ENCODE measurements around the gene RCOR2.

The RCOR2 gene

DNA sequence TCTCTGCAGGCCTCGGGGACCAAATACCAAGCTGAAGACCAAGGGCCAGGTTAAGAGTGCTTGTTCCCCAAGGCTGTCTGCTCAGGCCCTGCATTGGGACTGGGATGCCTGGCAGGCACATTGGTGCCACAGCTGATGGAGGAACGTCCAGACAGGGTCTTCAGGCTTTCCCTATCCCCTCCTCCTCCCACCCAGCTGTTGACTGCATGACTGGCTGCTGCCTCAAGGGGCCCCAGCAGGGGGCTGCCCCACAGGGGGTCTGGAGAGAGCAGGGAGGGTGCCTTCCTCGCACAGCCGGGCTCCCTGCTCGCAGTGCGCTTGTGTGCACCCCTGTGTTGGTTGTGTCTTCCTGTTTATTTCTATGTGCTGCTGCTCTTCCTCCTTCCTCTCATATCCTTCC, 9.9 kb downstream of the RCOR2 start:
- no peak for DNase-seq

DNA sequence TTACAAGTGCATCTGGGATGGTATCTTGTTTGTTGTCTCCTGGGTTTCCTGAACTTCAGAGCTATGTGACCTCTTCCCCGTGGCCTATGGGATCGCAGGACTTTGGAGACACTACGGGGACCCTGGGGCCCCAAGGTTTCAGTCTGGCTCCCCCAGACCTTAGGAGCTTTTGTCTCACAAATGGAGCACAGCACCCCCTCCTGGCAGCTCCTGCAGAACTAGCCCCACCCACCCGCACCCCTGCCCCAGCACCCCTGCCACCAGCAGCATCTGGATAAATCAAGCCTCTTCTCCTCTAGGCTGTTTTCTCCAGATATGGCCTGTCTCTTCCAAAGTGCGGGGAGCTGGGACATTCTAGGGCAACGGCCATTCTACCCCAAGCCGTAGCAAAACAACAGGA, 10.4 kb downstream of the RCOR2 start:
- DNase-seq: no peak

DNA sequence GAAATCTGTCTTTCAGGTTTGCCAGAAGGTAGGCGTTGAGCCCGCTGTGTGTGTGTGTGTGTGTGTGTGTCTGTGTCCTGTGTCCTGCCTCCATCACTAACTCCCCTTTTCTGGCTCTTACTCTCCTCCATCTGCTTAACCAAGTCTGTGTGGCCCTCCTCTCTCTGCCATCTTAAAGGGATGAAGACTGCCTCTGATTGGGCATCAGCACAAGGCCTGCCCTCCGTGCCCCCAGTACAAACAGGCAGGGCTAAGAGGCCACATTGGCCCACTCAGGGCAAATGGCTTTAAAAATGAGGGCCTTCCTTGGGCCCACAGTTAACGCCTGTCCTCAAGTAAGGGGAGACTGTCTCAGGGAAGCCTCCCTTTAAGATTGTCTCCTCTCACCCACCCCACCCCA, 10.9 kb downstream of the RCOR2 start:
- DNase-seq: no peak

- DNase-seq: no peak
Observed at GRCh38 chr11:63905179-63905578, 11.8 kb downstream of the RCOR2 start.

- DNase-seq: no peak
Observed at GRCh38 chr11:63904743-63905142, 12.2 kb downstream of the RCOR2 start.

DNA sequence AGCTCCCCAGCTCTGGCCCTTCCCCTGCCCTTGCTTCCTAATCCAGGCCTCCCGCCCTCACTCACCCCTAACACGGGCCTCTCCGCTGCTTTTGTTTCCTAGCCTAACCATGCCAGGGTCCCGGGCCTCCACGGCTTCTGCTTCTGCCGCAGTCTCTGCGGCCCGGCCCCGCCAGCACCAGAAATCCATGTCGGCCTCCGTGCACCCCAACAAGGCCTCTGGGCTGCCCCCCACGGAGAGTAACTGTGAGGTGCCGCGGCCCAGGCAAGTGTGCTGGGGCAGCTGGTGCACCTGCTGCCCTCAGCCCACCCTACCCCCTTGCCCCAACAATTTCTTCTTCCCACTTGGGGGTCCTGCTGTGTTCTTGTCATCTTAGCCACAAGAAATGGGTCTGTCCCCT, 13.1 kb downstream of the RCOR2 start:
- no peak for DNase-seq

DNA sequence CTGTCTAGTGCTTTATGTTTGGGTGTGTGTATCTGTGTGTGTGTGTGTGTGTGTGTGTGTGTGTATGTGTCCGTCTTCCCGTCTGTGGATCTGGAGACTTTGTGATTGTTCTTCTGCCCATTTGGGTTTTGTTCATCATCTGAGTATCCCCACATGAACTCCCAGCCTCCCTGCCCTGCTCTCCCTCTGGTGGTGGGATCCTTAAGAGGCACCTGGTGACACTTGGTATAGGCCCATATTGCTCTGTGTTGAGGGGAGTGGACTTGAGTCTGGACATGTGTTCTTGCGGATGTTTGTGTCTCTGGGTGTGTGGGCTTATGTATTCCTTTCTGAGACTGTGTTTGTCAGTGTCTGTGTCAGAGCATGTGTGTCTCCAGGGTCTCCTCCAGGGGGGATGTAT, 15.3 kb downstream of the RCOR2 start:
- DNase-seq: no peak

GRCh38 chr11:63897459-63898146, 19.4 kb downstream of the RCOR2 start:
- no peak for DNase-seq

GRCh38 chr11:63896071-63896470, 20.9 kb downstream of the RCOR2 start:
- no peak for DNase-seq

DNA sequence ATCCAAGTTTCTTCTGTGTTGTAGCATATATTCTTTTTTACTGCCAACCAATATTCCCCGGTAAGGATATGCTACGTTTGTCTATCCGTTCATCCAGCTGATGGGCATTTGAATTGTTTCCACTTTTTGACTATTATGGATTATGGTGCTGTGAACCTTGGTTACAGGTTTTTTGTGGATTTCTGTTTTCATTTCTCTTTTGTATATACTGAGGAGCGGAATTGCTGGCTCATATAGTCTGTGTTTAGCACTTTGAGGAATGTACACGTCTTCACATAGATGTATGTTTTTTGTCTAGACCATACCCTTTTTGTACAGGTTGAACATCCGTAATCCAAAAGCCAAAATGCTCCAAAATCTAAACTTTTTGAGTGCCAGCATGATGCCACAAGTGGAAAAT, 23.6 kb downstream of the RCOR2 start:
- DNase-seq: no peak

- DNase-seq: no peak
Observed at GRCh38 chr11:63892228-63892627, 24.7 kb downstream of the RCOR2 start.

- DNase-seq: no peak
Observed at GRCh38 chr11:63890368-63890767, 26.6 kb downstream of the RCOR2 start.

DNA sequence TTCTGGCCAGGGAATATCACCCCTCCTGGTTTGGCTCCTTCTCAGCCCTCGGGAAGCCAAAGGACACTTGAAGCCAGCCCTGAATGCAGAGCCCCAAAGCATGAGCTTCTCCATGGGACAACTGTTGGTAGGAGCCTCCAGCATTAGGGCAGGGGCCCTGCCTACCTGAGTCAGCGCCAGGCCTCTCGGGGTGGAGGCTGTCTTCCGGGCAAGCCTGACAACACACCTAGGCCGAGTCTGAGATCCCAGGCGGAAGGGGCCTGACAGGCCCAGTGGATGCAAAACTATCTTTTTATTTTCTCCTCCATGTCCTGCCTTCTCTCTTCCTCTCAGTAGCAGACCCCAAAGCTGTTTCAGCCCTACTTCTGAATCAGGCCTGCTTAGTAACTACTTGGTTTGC, 27.6 kb downstream of the RCOR2 start:
- no peak for DNase-seq

DNA sequence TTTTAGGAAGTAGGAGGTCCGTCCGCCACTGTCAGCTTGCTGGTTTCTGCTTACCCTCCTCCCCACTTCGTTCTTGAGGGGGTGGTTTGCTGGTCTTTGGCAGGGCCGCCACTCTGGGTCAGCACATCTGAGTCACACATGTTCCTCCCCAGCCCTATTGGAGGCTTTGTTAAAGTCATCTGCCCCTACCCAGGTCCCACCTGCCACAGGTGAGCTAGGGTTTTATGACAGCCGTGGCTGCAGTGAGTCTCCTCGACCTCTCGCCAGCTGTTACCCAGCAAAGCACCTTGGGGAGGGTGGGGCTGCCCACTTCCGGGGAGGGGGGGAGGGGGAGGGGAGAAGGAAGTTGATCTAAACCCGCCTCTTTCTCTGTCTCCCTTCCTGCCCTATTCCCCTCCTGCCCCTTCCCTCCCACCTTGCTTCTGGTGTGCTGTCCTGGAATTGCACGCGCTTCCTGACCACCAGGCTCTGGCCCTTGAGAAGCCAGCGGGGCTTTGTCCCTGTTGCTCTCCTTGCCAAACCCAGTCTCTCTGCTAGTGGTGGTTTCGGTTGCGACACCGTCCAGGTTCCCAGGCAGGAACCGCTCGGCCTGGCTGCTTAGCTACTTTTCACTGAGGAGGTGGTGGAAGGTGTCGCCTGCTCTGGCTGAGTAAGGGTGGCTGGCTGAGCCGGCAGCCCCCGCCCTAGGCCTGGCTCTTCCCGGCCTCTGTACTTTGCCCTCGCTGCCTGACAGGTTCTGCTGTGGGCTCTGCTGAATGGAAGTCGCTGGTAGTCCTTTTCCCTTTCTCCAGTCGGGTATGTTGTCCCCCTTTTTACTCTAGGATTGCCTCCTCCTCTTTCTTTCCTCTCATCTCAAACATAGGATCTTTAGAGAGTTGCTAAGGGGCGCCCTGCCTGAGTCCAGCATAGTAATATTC, 28.5 kb downstream of the RCOR2 start:
- peak; percentile 70 to 76 for DNase-seq

DNA sequence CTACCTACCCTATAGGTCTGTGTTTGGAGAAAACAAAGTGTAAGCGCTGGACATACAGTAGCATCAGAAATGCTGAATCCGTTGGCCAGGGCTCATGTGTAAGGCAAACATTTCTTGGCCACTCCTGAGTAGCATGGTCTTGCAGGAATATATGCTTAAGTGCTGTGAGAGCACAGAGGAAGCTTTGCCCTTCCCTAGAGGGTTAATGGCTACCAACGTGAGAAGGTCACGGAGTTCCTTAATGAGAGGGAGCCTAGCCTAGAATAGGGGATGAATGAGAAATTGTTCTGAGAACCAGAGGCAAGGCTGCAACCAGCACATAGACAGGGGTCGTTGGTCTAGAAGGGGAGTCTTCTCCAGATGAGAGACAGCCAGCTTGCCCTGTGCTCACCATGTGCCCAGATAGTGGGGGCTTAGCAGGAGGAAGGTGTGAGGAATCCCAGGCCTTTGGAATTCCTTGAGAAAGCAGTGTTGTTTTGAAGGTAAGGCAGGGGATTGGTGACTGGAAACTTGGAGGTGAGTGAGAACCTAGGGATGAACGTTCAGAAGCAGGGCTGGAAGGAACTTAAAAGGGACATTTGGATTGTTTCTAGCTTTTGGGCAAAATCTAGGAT, 29.5 kb downstream of the RCOR2 start:
- DNase-seq: no peak

- peak in 1 of 2 donors; percentile 55 for DNase-seq
Observed at GRCh38 chr11:63884196-63884932, 32.6 kb downstream of the RCOR2 start.

DNA sequence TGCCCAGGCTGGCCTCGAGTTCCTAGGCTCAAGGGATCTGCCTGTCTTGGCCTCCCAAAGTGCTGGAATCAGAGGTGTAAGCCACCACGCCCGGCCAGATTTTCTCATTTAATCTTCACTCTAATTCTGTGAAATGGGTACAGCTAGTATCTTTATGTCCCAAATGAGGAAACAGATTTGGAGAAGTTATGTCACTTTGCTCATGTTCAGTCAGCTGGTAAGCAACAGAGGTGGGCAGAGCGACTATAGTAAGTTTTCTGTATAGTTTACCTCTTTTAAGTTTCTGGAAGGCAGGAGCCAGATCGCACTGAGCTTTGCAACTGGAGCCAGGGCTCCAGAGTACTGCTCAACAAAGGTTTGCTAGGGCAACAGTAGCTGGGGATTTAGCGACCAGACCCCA, 33.2 kb downstream of the RCOR2 start:
- peak; percentile 9 to 52 for DNase-seq

GRCh38 chr11:63882555-63883242, 34.3 kb downstream of the RCOR2 start:
- peak; percentile 76 to 88 for DNase-seq

DNA sequence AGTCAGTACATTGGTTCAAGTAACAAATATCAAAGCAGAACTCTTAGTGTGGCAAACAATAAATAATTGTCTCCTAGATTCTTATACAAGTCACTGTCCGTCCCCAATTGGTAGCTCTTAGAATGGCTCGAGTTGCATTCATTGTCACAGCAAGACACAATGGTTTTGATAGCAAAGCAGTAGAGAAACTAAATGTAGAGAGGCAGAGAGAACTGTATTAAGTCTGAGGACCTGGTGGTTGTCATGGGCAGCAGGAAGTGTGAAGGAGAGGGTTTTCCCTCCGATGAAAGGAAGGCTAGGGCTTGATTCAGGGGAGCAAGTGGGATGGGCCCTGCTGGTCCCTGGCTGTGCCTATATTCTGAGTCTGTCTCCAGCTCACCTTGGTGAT, 36.6 kb downstream of the RCOR2 start:
- peak in 1 of 2 donors; percentile 8 for DNase-seq

GRCh38 chr11:63879598-63880402, 37.2 kb downstream of the RCOR2 start:
- peak in 1 of 2 donors; percentile 11 for DNase-seq

GRCh38 chr11:63877658-63878241, 39.2 kb downstream of the RCOR2 start:
- no peak for DNase-seq
